Gastroesophageal sphincter (tissue), 4 donors: ENCODE measurements around the gene CDK1. TPM values are rescaled to one million over a fixed set of nuclear protein-coding genes. Genes with fewer than 3 reads are reported as not detected.

Experiments used
- ATAC-seq: fragments of 150-250 bp; one replicate; pipeline ENCODE4 v1.9.1; 2016; ENCODE audit warnings: mild to moderate bottlenecking, moderate library complexity
- H3K27ac ChIP-seq, 4 donors: fragments of 200-600 bp; sonication (generic) in 3 of 4; 1 replicate in 3 of 4; 2 replicates in 1 of 4; pipeline ENCODE4 v1.5.1; 2016 to 2019
- H3K27me3 ChIP-seq: fragments of 200-600 bp; sonication (generic); one replicate; pipeline ENCODE4 v1.5.1; 2019
- H3K36me3 ChIP-seq, 2 donors: fragments of 200-600 bp; sonication (generic); one replicate each; pipeline ENCODE4 v1.5.1; 2019; ENCODE audit warnings: control low read depth in 1 of 2
- H3K4me1 ChIP-seq, 3 donors: fragments of 200-600 bp; sonication (generic); 1 replicate in 2 of 3; 2 replicates in 1 of 3; pipeline ENCODE4 v1.5.1; 2016 to 2019; ENCODE audit warnings: control low read depth in 2 of 3
- H3K4me3 ChIP-seq, 2 donors: fragments of 200-600 bp; sonication (generic); one replicate each; pipeline ENCODE4 v1.5.1; 2019; ENCODE audit warnings: mild to moderate bottlenecking in 1 of 2, moderate library complexity in 1 of 2
- H3K9me3 ChIP-seq, 3 donors: fragments of 200-600 bp; sonication (generic); one replicate each; pipeline ENCODE4 v1.5.1; 2017 to 2019; ENCODE audit warnings: control low read depth in 2 of 3
- CTCF ChIP-seq, 4 experiments: fragments of 200-600 bp in 2 of 4; fragments of 450-650 bp in 2 of 4; sonication (generic) in 1 of 4; IDR thresholded peaks; one replicate each; pipeline ENCODE4 v1.5.1; 2017 to 2019; ENCODE audit warnings: antibody characterized with exemption in 4 of 4, mild to moderate bottlenecking in 2 of 4, moderate library complexity in 2 of 4
- EP300 ChIP-seq: sonication (generic); formaldehyde crosslinking; IDR thresholded peaks from one replicate; pipeline ENCODE4 v1.6.1; 2017; ENCODE audit warnings: antibody characterized with exemption, mild to moderate bottlenecking
- POLR2A ChIP-seq, 2 donors: fragments of 450-650 bp; IDR thresholded peaks; one replicate each; pipeline ENCODE4 v1.6.1; 2017; ENCODE audit warnings: antibody characterized with exemption in 2 of 2, mild to moderate bottlenecking in 2 of 2, moderate library complexity in 1 of 2
- POLR2AphosphoS5 ChIP-seq: sonication (generic); formaldehyde crosslinking; IDR thresholded peaks from one replicate; pipeline ENCODE4 v1.6.1; 2017; ENCODE audit warnings: antibody characterized with exemption
- WGBS, 2 donors: methylation state at CpG; one replicate each; pipeline ENCODE4 v1.1.5; 2018; ENCODE audit warnings: low coverage in 1 of 2; 5-methylcytosine and 5-hydroxymethylcytosine counted together
- total RNA-seq, 4 donors: library from RNA; depleted of rRNA; stranded (reverse); fragments of >200 nt; gene quantifications; one replicate each; pipeline ENCODE4 v1.1.0, GENCODE V29; 2016

Gene CDK1
- total RNA-seq, 4 donors from 2014 or later, result 0.40 to 6.9 (median 1.3) TPM

GRCh38 chr10:60733517-60733822 lies 44.8 kb upstream of the CDK1 start:
- no peak for ATAC-seq
- H3K4me1 ChIP-seq, result peaks cover 0 to 14% (median 0%) of the 10 kb centered on the region in 3 donors
- no peaks in the 10 kb centered on the region for H3K36me3 ChIP-seq
- H3K27me3 ChIP-seq, result peaks cover 51% of the 10 kb centered on the region
- H3K27ac ChIP-seq, result peak overlapping the region in 1 of 4 donors; percentile 19
- peak overlapping the region; percentile 29 to 59 for H3K4me3 ChIP-seq
- H3K9me3 ChIP-seq, result no peaks in the 10 kb centered on the region
- 5 to 14% methylated on average over 1 to 2 of the region's 17 CpGs for WGBS, 2 donors
- TF ChIP-seq POLR2AphosphoS5, result no peak
- TF ChIP-seq CTCF (IDR thresholded peaks at IDR 0.05), result peak in 1 of 4 experiments; percentile 35

- no peaks in the 10 kb centered on the region for H3K36me3 ChIP-seq
- H3K27me3 ChIP-seq, result peaks cover 51% of the 10 kb centered on the region
- ATAC-seq, result no peak
- peaks cover 0 to 14% (median 0%) of the 10 kb centered on the region in 3 donors for H3K4me1 ChIP-seq
- peak overlapping the region in 1 of 2 donors; percentile 59 for H3K4me3 ChIP-seq
- H3K27ac ChIP-seq, result no peak overlapping the region
- H3K9me3 ChIP-seq, result no peaks in the 10 kb centered on the region
- WGBS, 2 donors, result 77% methylated on average over 10 of the region's 11 CpGs; no CpG with 5 or more reads in 1 of the 2 donors
- no peak for TF ChIP-seq CTCF (IDR thresholded peaks at IDR 0.05)
- TF ChIP-seq EP300, result no peak
- no peak for TF ChIP-seq POLR2A (IDR thresholded peaks at IDR 0.05)
These were observed 44.5 kb upstream of the CDK1 start for GRCh38 chr10:60733826-60734225.

- Histone ChIP-seq H3K9me3 (no peaks in the 10 kb centered on the region), H3K4me1 (peaks cover 0 to 14% (median 0%) of the 10 kb centered on the region in 3 donors), H3K36me3 (no peaks in the 10 kb centered on the region), H3K27ac (no peak overlapping the region), H3K27me3 (peaks cover 51% of the 10 kb centered on the region), H3K4me3 (no peak overlapping the region)
- WGBS, 2 donors, result 100% methylated on average over 2 to 3 of the region's 3 CpGs
- TF ChIP-seq POLR2AphosphoS5 (no peak), EP300 (no peak), CTCF (IDR thresholded peaks at IDR 0.05) (no peak), POLR2A (IDR thresholded peaks at IDR 0.05) (no peak)
- ATAC-seq, result no peak
These were observed 44.1 kb upstream of the CDK1 start for GRCh38 chr10:60734226-60734625.

GRCh38 chr10:60735244-60735643 lies 43.0 kb upstream of the CDK1 start:
- Histone ChIP-seq H3K9me3 (no peaks in the 10 kb centered on the region), H3K4me3 (no peak overlapping the region), H3K27me3 (peaks cover 51% of the 10 kb centered on the region), H3K4me1 (peaks cover 0 to 14% (median 0%) of the 10 kb centered on the region in 3 donors), H3K27ac (no peak overlapping the region), H3K36me3 (no peaks in the 10 kb centered on the region)
- ATAC-seq, result no peak
- 90 to 100% methylated on average over 1 to 2 of the region's 2 CpGs for WGBS, 2 donors
- no peak for TF ChIP-seq POLR2AphosphoS5
- no peak for TF ChIP-seq EP300
- no peak for TF ChIP-seq CTCF (IDR thresholded peaks at IDR 0.05)
- no peak for TF ChIP-seq POLR2A (IDR thresholded peaks at IDR 0.05)

GRCh38 chr10:60737242-60737641 lies 41.0 kb upstream of the CDK1 start:
- no peaks in the 10 kb centered on the region for H3K9me3 ChIP-seq
- no peak overlapping the region for H3K27ac ChIP-seq
- 80 to 89% methylated on average over 5 of the region's 5 CpGs for WGBS, 2 donors
- no peak overlapping the region for H3K4me3 ChIP-seq
- ATAC-seq, result no peak
- peaks cover 47% of the 10 kb centered on the region for H3K27me3 ChIP-seq
- H3K4me1 ChIP-seq, result peaks cover 0 to 14% (median 0%) of the 10 kb centered on the region in 3 donors
- H3K36me3 ChIP-seq, result no peaks in the 10 kb centered on the region
- TF ChIP-seq POLR2A (IDR thresholded peaks at IDR 0.05), result no peak
- TF ChIP-seq POLR2AphosphoS5, result no peak
- no peak for TF ChIP-seq CTCF (IDR thresholded peaks at IDR 0.05)
- TF ChIP-seq EP300, result no peak
